CD14-positive monocyte (primary cell): ENCODE measurements around the gene RSPO4. TPM values are rescaled to one million over a fixed set of nuclear protein-coding genes. Genes with fewer than 3 reads are reported as not detected.

Experiments
- DNase-seq, 3 donors: peaks; one replicate each; pipeline ENCODE4 v3.0.0-alpha.2; 2011 to 2022
- H2AFZ ChIP-seq: 2 replicates; pipeline ENCODE4 v1.6.0; 2012; ENCODE audit warnings: mild to moderate bottlenecking, low read depth, low read length, inconsistent platforms; ENCODE audit not compliant: insufficient read depth, poor library complexity, severe bottlenecking
- H3K27ac ChIP-seq, 2 donors: 1 replicate in 1 of 2; 2 replicates in 1 of 2; pipeline ENCODE4 v1.5.1; 2012 to 2013; ENCODE audit warnings: low read length in 2 of 2, control low read depth in 1 of 2, inconsistent platforms in 1 of 2, low read depth in 1 of 2, mild to moderate bottlenecking in 1 of 2
- H3K27me3 ChIP-seq, 2 donors: one replicate each; pipeline versions ENCODE4 v1.6.0 to v1.6.1; 2011 to 2013; ENCODE audit warnings: low read length in 2 of 2; ENCODE audit not compliant: control insufficient read depth in 2 of 2, insufficient read depth in 2 of 2
- H3K36me3 ChIP-seq, 2 donors: replicated peaks in 1 of 2; 1 replicate in 1 of 2; 2 replicates in 1 of 2; pipeline versions ENCODE4 v1.5.1 to v1.6.1; 2012 to 2013; ENCODE audit warnings: low read length in 2 of 2, control low read depth in 1 of 2, inconsistent platforms in 1 of 2, mild to moderate bottlenecking in 1 of 2; ENCODE audit not compliant: insufficient read depth in 2 of 2, control insufficient read depth in 1 of 2
- H3K4me1 ChIP-seq, 2 donors: 1 replicate in 1 of 2; 2 replicates in 1 of 2; pipeline versions ENCODE4 v1.5.1 to v1.6.1; 2012 to 2013; ENCODE audit warnings: low read length in 2 of 2, control low read depth in 1 of 2, inconsistent platforms in 1 of 2, mild to moderate bottlenecking in 1 of 2, moderate library complexity in 1 of 2; ENCODE audit not compliant: insufficient read depth in 2 of 2, control insufficient read depth in 1 of 2
- H3K4me2 ChIP-seq: replicated peaks from 2 replicates; pipeline ENCODE3; 2012; ENCODE audit warnings: low read length, moderate library complexity, mild to moderate bottlenecking; ENCODE audit not compliant: poor library complexity, severe bottlenecking; ENCODE audit errors: extremely low read depth
- H3K4me3 ChIP-seq, 3 experiments: fragments of 200-600 bp in 1 of 3; sonication (generic) in 1 of 3; replicated peaks in 1 of 3; 1 replicate in 2 of 3; 2 replicates in 1 of 3; pipeline ENCODE4 v1.5.1; 2011 to 2013; ENCODE audit warnings: low read length in 3 of 3, mild to moderate bottlenecking in 3 of 3, control low read depth in 2 of 3, low read depth in 2 of 3, inconsistent platforms in 1 of 3, moderate library complexity in 1 of 3
- H3K79me2 ChIP-seq: 2 replicates; pipeline ENCODE4 v1.6.0; 2012; ENCODE audit warnings: mild to moderate bottlenecking, control low read depth, inconsistent platforms, low read length, moderate library complexity; ENCODE audit not compliant: insufficient read depth
- H3K9ac ChIP-seq: 2 replicates; pipeline ENCODE4 v1.6.0; 2017; ENCODE audit warnings: low read length, mild to moderate bottlenecking; ENCODE audit not compliant: insufficient read depth, poor library complexity, severe bottlenecking
- H3K9me3 ChIP-seq, 2 donors: replicated peaks in 1 of 2; 1 replicate in 1 of 2; 2 replicates in 1 of 2; pipeline versions ENCODE4 v1.5.1 to v1.6.1; 2012 to 2013; ENCODE audit warnings: low read length in 2 of 2, control low read depth in 1 of 2; ENCODE audit not compliant: control insufficient read depth in 1 of 2, insufficient read depth in 1 of 2
- H4K20me1 ChIP-seq: 2 replicates; pipeline ENCODE4 v1.6.0; 2012; ENCODE audit warnings: mild to moderate bottlenecking, low read length, control low read depth, moderate library complexity; ENCODE audit not compliant: insufficient read depth
- H3K27ac Mint-ChIP-seq, 7 donors: one replicate each; pipeline ENCODE4 v1.8.0; 2020; ENCODE audit warnings: mild to moderate bottlenecking in 7 of 7, mixed read lengths in 7 of 7, moderate library complexity in 6 of 7, inconsistent platforms in 2 of 7
- H3K27me3 Mint-ChIP-seq, 3 donors: one replicate each; pipeline ENCODE4 v1.8.0; 2021 to 2022; ENCODE audit warnings: low read depth in 3 of 3, mild to moderate bottlenecking in 3 of 3, mixed read lengths in 3 of 3, moderate library complexity in 3 of 3, inconsistent platforms in 1 of 3
- H3K36me3 Mint-ChIP-seq, 2 donors: one replicate each; pipeline ENCODE4 v1.8.0; 2020; ENCODE audit warnings: mixed read lengths in 2 of 2, inconsistent platforms in 1 of 2, mild to moderate bottlenecking in 1 of 2
- H3K4me1 Mint-ChIP-seq: one replicate; pipeline ENCODE4 v1.8.0; 2020; ENCODE audit warnings: mild to moderate bottlenecking, mixed read lengths
- H3K4me3 Mint-ChIP-seq, 2 donors: one replicate each; pipeline ENCODE4 v1.8.0; 2020; ENCODE audit warnings: mild to moderate bottlenecking in 2 of 2, mixed read lengths in 2 of 2, moderate library complexity in 1 of 2
- H3K9me3 Mint-ChIP-seq, 7 donors: one replicate each; pipeline ENCODE4 v1.8.0; 2020 to 2022; ENCODE audit warnings: mixed read lengths in 7 of 7, mild to moderate bottlenecking in 6 of 7, moderate library complexity in 6 of 7, inconsistent platforms in 2 of 7
- CTCF ChIP-seq: fragments of 200-600 bp; IDR thresholded peaks from one replicate; pipeline ENCODE4 v1.8.0; 2022; ENCODE audit warnings: antibody characterized with exemption, mild to moderate bottlenecking
- WGBS: methylation state at CpG from one replicate; pipeline ENCODE4 v1.1.5; 2013; ENCODE audit warnings: missing lambda C conversion rate; ENCODE audit not compliant: insufficient coverage; 5-methylcytosine and 5-hydroxymethylcytosine counted together
- intact Hi-C, 2 donors: fragments of 100-400 bp; cut with micrococcal nuclease; formaldehyde crosslinking; loops; one replicate each; pipeline versions ENCODE4 v1.15.0 to v1.15.1; 2023
- polyA plus RNA-seq, 3 donors: library from polyadenylated mRNA; depleted of rRNA in 1 of 3; unstranded in 2 of 3; stranded (reverse) in 1 of 3; fragments of 300-500 nt in 2 of 3; fragments of >200 nt in 1 of 3; fragmentation: Illumina TruSeq in 2 of 3; gene quantifications; 1 replicate in 2 of 3; 2 replicates in 1 of 3; pipeline ENCODE4 v1.2.3, GENCODE V29; 2012 to 2021

The RSPO4 gene
- polyA plus RNA-seq, 3 donors = not detected

- Mint-ChIP-seq H3K27ac (no peak overlapping the region), H3K4me1 (no peaks in the 10 kb centered on the region), H3K36me3 (no peaks in the 10 kb centered on the region), H3K27me3 (peaks cover 5 to 11% (median 11%) of the 10 kb centered on the region in 3 donors), H3K4me3 (no peak overlapping the region), H3K9me3 (peaks cover 0 to 10% (median 0%) of the 10 kb centered on the region in 7 donors)
- Histone ChIP-seq H3K4me2 (no peak overlapping the region), H3K27ac (no peak overlapping the region), H3K36me3 (no peaks in the 10 kb centered on the region), H3K9me3 (no peaks in the 10 kb centered on the region), H2AFZ (no peak overlapping the region), H3K4me3 (no peak overlapping the region), H3K79me2 (no peaks in the 10 kb centered on the region), H4K20me1 (no peaks in the 10 kb centered on the region), H3K4me1 (no peaks in the 10 kb centered on the region), H3K9ac (no peak overlapping the region), H3K27me3 (peaks cover 2 to 3% of the 10 kb centered on the region in 2 donors)
- DNase-seq = no peak
- TF ChIP-seq CTCF = no peak
- intact Hi-C loops = no loop called here
Measured at GRCh38 chr20:1022871-1023270, 20.8 kb upstream of the RSPO4 start.

GRCh38 chr20:1020614-1021013 lies 18.5 kb upstream of the RSPO4 start:
- intact Hi-C loops = no loop called here
- H3K79me2 ChIP-seq = no peaks in the 10 kb centered on the region
- no peaks in the 10 kb centered on the region for H3K36me3 Mint-ChIP-seq
- H3K9me3 Mint-ChIP-seq = peaks cover 0 to 6% (median 0%) of the 10 kb centered on the region in 7 donors
- 100% methylated on average over 1 of the region's 5 CpGs for WGBS
- H3K9ac ChIP-seq = no peak overlapping the region
- no peak overlapping the region for H3K4me3 Mint-ChIP-seq
- peaks cover 12% of the 10 kb centered on the region for H3K4me1 Mint-ChIP-seq
- peaks cover 4 to 12% (median 10%) of the 10 kb centered on the region in 3 donors for H3K27me3 Mint-ChIP-seq
- peak overlapping the region in 1 of 7 donors; percentile 24 for H3K27ac Mint-ChIP-seq
- no peak for DNase-seq
- H3K9me3 ChIP-seq = no peaks in the 10 kb centered on the region
- H4K20me1 ChIP-seq = no peaks in the 10 kb centered on the region
- no peaks in the 10 kb centered on the region for H3K36me3 ChIP-seq
- no peak overlapping the region for H2AFZ ChIP-seq
- no peak overlapping the region for H3K4me2 ChIP-seq
- peaks cover 4 to 8% of the 10 kb centered on the region in 2 donors for H3K4me1 ChIP-seq
- H3K4me3 ChIP-seq = no peak overlapping the region
- no peak for TF ChIP-seq CTCF
- H3K27ac ChIP-seq = no peak overlapping the region
- peaks cover 2 to 3% of the 10 kb centered on the region in 2 donors for H3K27me3 ChIP-seq
